H9 (cell line): ENCODE results near the gene ARID3C. TPM values are rescaled to one million over a fixed set of nuclear protein-coding genes. Genes with fewer than 3 reads are reported as not detected.

Experiments used
- DNase-seq: peaks from one replicate; pipeline ENCODE4 v3.0.0-alpha.2; 2017
- H2AFZ ChIP-seq: one replicate; pipeline ENCODE4 v1.6.1; 2013; ENCODE audit warnings: mild to moderate bottlenecking, low read length, control low read depth, moderate library complexity
- H2AK5ac ChIP-seq: 2 replicates; pipeline ENCODE4 v1.6.1; 2013; ENCODE audit warnings: low read length, control low read depth, mixed read lengths; ENCODE audit not compliant: insufficient read length
- H2BK120ac ChIP-seq: one replicate; pipeline ENCODE4 v1.6.1; 2013; ENCODE audit warnings: low read depth, mild to moderate bottlenecking, low read length, control low read depth, inconsistent platforms; ENCODE audit not compliant: poor library complexity, severe bottlenecking
- H2BK12ac ChIP-seq: 2 replicates; pipeline ENCODE4 v1.6.1; 2013; ENCODE audit warnings: low read length, control low read depth, mixed read lengths, low read depth; ENCODE audit not compliant: insufficient read length
- H2BK15ac ChIP-seq: 2 replicates; pipeline ENCODE4 v1.6.1; 2013; ENCODE audit warnings: low read depth, low read length, control low read depth
- H2BK20ac ChIP-seq: one replicate; pipeline ENCODE4 v1.6.1; 2013; ENCODE audit warnings: low read depth, mild to moderate bottlenecking, low read length, control low read depth, inconsistent platforms; ENCODE audit not compliant: poor library complexity, severe bottlenecking
- H2BK5ac ChIP-seq: 2 replicates; pipeline ENCODE4 v1.6.1; 2013; ENCODE audit warnings: low read length, control low read depth, mixed read lengths; ENCODE audit not compliant: insufficient read length
- H3K14ac ChIP-seq: 2 replicates; pipeline ENCODE4 v1.6.1; 2013; ENCODE audit warnings: low read length, control low read depth; ENCODE audit not compliant: insufficient read depth
- H3K18ac ChIP-seq: 2 replicates; pipeline ENCODE4 v1.6.1; 2013; ENCODE audit warnings: low read depth, mild to moderate bottlenecking, mixed read lengths, low read length, control low read depth; ENCODE audit not compliant: insufficient read length
- H3K23ac ChIP-seq: 2 replicates; pipeline ENCODE4 v1.6.1; 2013; ENCODE audit warnings: low read length, control low read depth, mixed read lengths, low read depth; ENCODE audit not compliant: insufficient read length
- H3K23me2 ChIP-seq: 2 replicates; pipeline ENCODE4 v1.6.1; 2013; ENCODE audit warnings: low read depth, mild to moderate bottlenecking, mixed read lengths, low read length, control low read depth; ENCODE audit not compliant: insufficient read length, poor library complexity, severe bottlenecking
- H3K27ac ChIP-seq: 2 replicates; pipeline ENCODE4 v1.5.1; 2013; ENCODE audit warnings: low read length, control low read depth, mixed read lengths, low read depth; ENCODE audit not compliant: insufficient read length
- H3K27me3 ChIP-seq: 2 replicates; pipeline ENCODE4 v1.6.1; 2013; ENCODE audit warnings: low read length, control low read depth, inconsistent platforms; ENCODE audit not compliant: insufficient read depth
- H3K4ac ChIP-seq: 2 replicates; pipeline ENCODE4 v1.6.1; 2013; ENCODE audit warnings: low read depth, mild to moderate bottlenecking, control low read depth, inconsistent platforms, low read length, moderate library complexity
- H3K4me1 ChIP-seq: 2 replicates; pipeline ENCODE4 v1.6.1; 2013; ENCODE audit warnings: low read length, control low read depth, inconsistent platforms; ENCODE audit not compliant: insufficient read depth
- H3K4me2 ChIP-seq: 2 replicates; pipeline ENCODE4 v1.6.1; 2013; ENCODE audit warnings: low read length, control low read depth, mixed read lengths; ENCODE audit not compliant: insufficient read length, insufficient read depth
- H3K56ac ChIP-seq: 2 replicates; pipeline ENCODE4 v1.6.1; 2013; ENCODE audit warnings: low read depth, mild to moderate bottlenecking, mixed read lengths, low read length, control low read depth; ENCODE audit not compliant: insufficient read length
- H3K79me1 ChIP-seq: 2 replicates; pipeline ENCODE4 v1.6.1; 2013; ENCODE audit warnings: low read depth, mild to moderate bottlenecking, moderate library complexity, low read length, control low read depth, inconsistent platforms; ENCODE audit not compliant: insufficient read depth, poor library complexity, severe bottlenecking
- H3K79me2 ChIP-seq: 2 replicates; pipeline ENCODE4 v1.6.1; 2013; ENCODE audit warnings: low read length, control low read depth, inconsistent platforms; ENCODE audit not compliant: insufficient read depth
- H3K9ac ChIP-seq: 2 replicates; pipeline ENCODE4 v1.6.1; 2013; ENCODE audit warnings: low read length, control low read depth, mixed read lengths; ENCODE audit not compliant: insufficient read length; ENCODE audit errors: extremely low read depth
- H3K9me3 ChIP-seq: one replicate; pipeline ENCODE4 v1.6.1; 2013; ENCODE audit warnings: low read depth, low read length, inconsistent platforms; ENCODE audit not compliant: control insufficient read depth
- H3T11ph ChIP-seq: one replicate; pipeline ENCODE4 v1.6.1; 2013; ENCODE audit warnings: mild to moderate bottlenecking, low read length, control low read depth, inconsistent platforms
- H4K20me1 ChIP-seq: one replicate; pipeline ENCODE4 v1.6.1; 2013; ENCODE audit not compliant: control insufficient read depth, insufficient read length, insufficient read depth
- H4K5ac ChIP-seq: 2 replicates; pipeline ENCODE4 v1.6.1; 2013; ENCODE audit warnings: low read depth, mild to moderate bottlenecking, mixed read lengths, low read length, control low read depth; ENCODE audit not compliant: insufficient read length
- H4K8ac ChIP-seq: replicated peaks from 2 replicates; pipeline ENCODE4 v1.6.1; 2013; ENCODE audit warnings: low read length, control low read depth, mixed read lengths, low read depth; ENCODE audit not compliant: insufficient read length
- H4K91ac ChIP-seq: 2 replicates; pipeline ENCODE4 v1.6.1; 2013; ENCODE audit warnings: low read depth, mild to moderate bottlenecking, moderate library complexity, mixed read lengths, low read length, control low read depth; ENCODE audit not compliant: insufficient read length
- H3K27ac Mint-ChIP-seq, 3 experiments: 2 replicates in 2 of 3; 3 replicates in 1 of 3; pipeline ENCODE4 v1.8.0; 2020 to 2021; ENCODE audit warnings: mixed read lengths in 3 of 3, mild to moderate bottlenecking in 1 of 3, moderate library complexity in 1 of 3
- H3K27me3 Mint-ChIP-seq: 2 replicates; pipeline ENCODE4 v1.8.0; 2021; ENCODE audit warnings: low read depth, mild to moderate bottlenecking, moderate library complexity, mixed read lengths
- H3K36me3 Mint-ChIP-seq, 3 experiments: 2 replicates in 2 of 3; 3 replicates in 1 of 3; pipeline ENCODE4 v1.8.0; 2020 to 2021; ENCODE audit warnings: low read depth in 3 of 3, mixed read lengths in 3 of 3; ENCODE audit not compliant: insufficient read depth in 1 of 3
- H3K4me1 Mint-ChIP-seq, 2 experiments: 2 replicates each; pipeline ENCODE4 v1.8.0; 2020; ENCODE audit warnings: mixed read lengths in 2 of 2
- H3K4me3 Mint-ChIP-seq, 2 experiments: 2 replicates in 1 of 2; 3 replicates in 1 of 2; pipeline ENCODE4 v1.8.0; 2020 to 2021; ENCODE audit warnings: mild to moderate bottlenecking in 2 of 2, mixed read lengths in 2 of 2, moderate library complexity in 1 of 2
- H3K9me3 Mint-ChIP-seq, 2 experiments: 2 replicates in 1 of 2; 3 replicates in 1 of 2; pipeline ENCODE4 v1.8.0; 2020; ENCODE audit warnings: mild to moderate bottlenecking in 2 of 2, mixed read lengths in 2 of 2, moderate library complexity in 1 of 2
- CTCF ChIP-seq: fragments of 200-600 bp; sonication (generic); conservative IDR thresholded peaks from 3 replicates; pipeline ENCODE4 v1.8.0; 2021; ENCODE audit warnings: antibody characterized with exemption, mild to moderate bottlenecking
- WGBS: extraction: QIAGEN DNeasy Blood & Tissue Kit; methylation state at CpG from one replicate; pipeline ENCODE4 v1.1.7; 2013; ENCODE audit warnings: missing lambda C conversion rate, low lambda C conversion rate, mixed read lengths; ENCODE audit not compliant: insufficient read length; ENCODE audit errors: extremely low coverage; 5-methylcytosine and 5-hydroxymethylcytosine counted together
- total RNA-seq: library from RNA; stranded (reverse); gene quantifications from 2 replicates; pipeline ENCODE4 v1.2.1, GENCODE V29; 2021

The ARID3C gene
- total RNA-seq, 1 experiment from 2014 or later: not detected

- H3K27me3 ChIP-seq: no peaks in the 10 kb centered on the region
- H3K23me2 ChIP-seq: peaks cover 10% of the 10 kb centered on the region
- H2BK20ac ChIP-seq: no peak overlapping the region
- H2BK12ac ChIP-seq: no peak overlapping the region
- no peaks in the 10 kb centered on the region for H4K20me1 ChIP-seq
- no peaks in the 10 kb centered on the region for H3K79me1 ChIP-seq
- H3K9me3 ChIP-seq: no peaks in the 10 kb centered on the region
- WGBS: no CpG with 5 or more reads among the region's 2 CpGs
- no peak overlapping the region for H2AFZ ChIP-seq
- Mint-ChIP-seq H3K27me3 (peaks cover 10% of the 10 kb centered on the region), H3K4me1 (peaks cover 8 to 14% of the 10 kb centered on the region in 2 experiments), H3K4me3 (no peak overlapping the region), H3K36me3 (no peaks in the 10 kb centered on the region), H3K27ac (no peak overlapping the region), H3K9me3 (no peaks in the 10 kb centered on the region)
- H2BK5ac ChIP-seq: no peak overlapping the region
- H3K4me1 ChIP-seq: no peaks in the 10 kb centered on the region; the same call in 1 of the 2 replicates
- H2BK15ac ChIP-seq: no peak overlapping the region
- H3K56ac ChIP-seq: no peak overlapping the region
- no peak overlapping the region; the same call in 1 of the 2 replicates for H3K14ac ChIP-seq
- no peak overlapping the region for H3K4me2 ChIP-seq
- no peak overlapping the region for H4K5ac ChIP-seq
- no peak overlapping the region for H4K91ac ChIP-seq
- H3K4ac ChIP-seq: no peak overlapping the region
- no peak overlapping the region for H3K18ac ChIP-seq
- no peak overlapping the region for H3T11ph ChIP-seq
- H4K8ac ChIP-seq: no peak overlapping the region
- DNase-seq: no peak
- H3K79me2 ChIP-seq: no peaks in the 10 kb centered on the region
- H2AK5ac ChIP-seq: no peak overlapping the region
- H3K9ac ChIP-seq: no peak overlapping the region
- no peak overlapping the region for H2BK120ac ChIP-seq
- no peak for TF ChIP-seq CTCF
- no peak overlapping the region for H3K27ac ChIP-seq
- no peak overlapping the region for H3K23ac ChIP-seq
Observed at GRCh38 chr9:34607331-34607730, 21.5 kb downstream of the ARID3C start.
